Spinal cord (tissue), 10 donors: Measurements from ENCODE around the gene MRPL17. TPM values are rescaled to one million over a fixed set of nuclear protein-coding genes. Genes with fewer than 3 reads are reported as not detected.

ENCODE experiments used
- DNase-seq, 6 donors: peaks; one replicate each; pipeline versions ENCODE4 v3.0.0 to v3.0.0-alpha.2; 2013 to 2015; ENCODE audit warnings: low spot score in 6 of 6, low read depth in 4 of 6
- H3K27ac ChIP-seq: one replicate; pipeline ENCODE4 v1.5.1; 2013; ENCODE audit warnings: low read depth, low read length, control low read depth
- H3K27me3 ChIP-seq: one replicate; pipeline ENCODE4 v1.6.1; 2013; ENCODE audit warnings: low read length; ENCODE audit not compliant: control insufficient read depth, insufficient read depth
- H3K36me3 ChIP-seq: one replicate; pipeline ENCODE4 v1.6.1; 2013; ENCODE audit warnings: low read length; ENCODE audit not compliant: control insufficient read depth, insufficient read depth
- H3K4me1 ChIP-seq: one replicate; pipeline ENCODE4 v1.6.1; 2013; ENCODE audit warnings: low read length; ENCODE audit not compliant: control insufficient read depth, insufficient read depth
- H3K4me3 ChIP-seq: one replicate; pipeline ENCODE4 v1.5.1; 2013; ENCODE audit warnings: low read depth, low read length, control low read depth
- H3K9me3 ChIP-seq: one replicate; pipeline ENCODE4 v1.6.1; 2013; ENCODE audit warnings: low read length; ENCODE audit not compliant: control insufficient read depth, insufficient read depth
- WGBS: methylation state at CpG from one replicate; pipeline ENCODE4 v1.1.5; 2013; ENCODE audit warnings: missing lambda C conversion rate; ENCODE audit not compliant: insufficient coverage; 5-methylcytosine and 5-hydroxymethylcytosine counted together
- polyA plus RNA-seq, 2 donors: library from polyadenylated mRNA; unstranded; fragments of 120-200 nt; gene quantifications; one replicate each; pipeline ENCODE4 v1.2.1, GENCODE V29; 2013; ENCODE audit not compliant: insufficient read length in 2 of 2
- total RNA-seq, 2 donors: library from RNA; depleted of rRNA in 1 of 2; stranded (reverse); fragments of 120-200 nt in 1 of 2; fragments of >200 nt in 1 of 2; gene quantifications; one replicate each; pipeline versions ENCODE4 v1.2.3 to v1.2.4, GENCODE V29; 2013 to 2014
- donor health status: healthy.

Gene MRPL17
- total and polyA plus RNA-seq, 4 donors = 21.6 to 53.8 (median 46.8) TPM

GRCh38 chr11:6630632-6631291, 52.4 kb downstream of the MRPL17 start:
- no peak overlapping the region for H3K27ac ChIP-seq
- WGBS = 72% methylated on average over 28 of the region's 28 CpGs
- no peak for DNase-seq
- no peaks in the 10 kb centered on the region for H3K27me3 ChIP-seq
- no peaks in the 10 kb centered on the region for H3K9me3 ChIP-seq
- peaks cover 14% of the 10 kb centered on the region for H3K4me1 ChIP-seq
- no peak overlapping the region for H3K4me3 ChIP-seq
- H3K36me3 ChIP-seq = peaks cover 80% of the 10 kb centered on the region

Other genes starting within 250 kb of the MRPL17 start
- 1 to 10 TPM in 1 of 2 donors, under 1 TPM in 1; 0.89 to 2.8 TPM for gene HPX, start 242.4 kb downstream of the MRPL17 start, total RNA-seq
- 10 to 100 TPM in 1 of 2 donors, 1 to 10 TPM in 1; 6.0 to 11.0 TPM for gene HPX, start 242.4 kb downstream of the MRPL17 start, polyA plus RNA-seq
- gene TRIM3, start 209.4 kb downstream of the MRPL17 start, total RNA-seq = 10 to 100 TPM; 28.2 to 37.7 TPM
- 10 to 100 TPM; 52.6 to 67.7 TPM for gene TRIM3, start 209.4 kb downstream of the MRPL17 start, polyA plus RNA-seq
- 10 to 100 TPM; 30.5 to 46.2 TPM for gene ARFIP2, start 202.0 kb downstream of the MRPL17 start, total RNA-seq
- 10 to 100 TPM; 58.3 to 66.4 TPM for gene ARFIP2, start 202.0 kb downstream of the MRPL17 start, polyA plus RNA-seq
- gene TIMM10B, start 201.8 kb downstream of the MRPL17 start, total RNA-seq = 10 to 100 TPM; 34.5 to 34.8 TPM
- gene TIMM10B, start 201.8 kb downstream of the MRPL17 start, polyA plus RNA-seq = 10 to 100 TPM; 29.9 to 31.2 TPM
- gene DNHD1, start 186.1 kb downstream of the MRPL17 start, total RNA-seq = 10 to 100 TPM in 1 of 2 donors, 1 to 10 TPM in 1; 6.6 to 11.4 TPM
- gene DNHD1, start 186.1 kb downstream of the MRPL17 start, polyA plus RNA-seq = 10 to 100 TPM; 12.9 to 22.7 TPM
- gene RRP8, start 79.7 kb downstream of the MRPL17 start, total RNA-seq = 10 to 100 TPM; 11.6 to 24.5 TPM
- gene RRP8, start 79.7 kb downstream of the MRPL17 start, polyA plus RNA-seq = 10 to 100 TPM; 16.8 to 17.3 TPM
- gene ILK, start 79.6 kb downstream of the MRPL17 start, total RNA-seq = 100 to 1,000 TPM in 1 of 2 donors, 10 to 100 TPM in 1; 87.6 to 175 TPM
- 100 to 1,000 TPM; 111 to 134 TPM for gene ILK, start 79.6 kb downstream of the MRPL17 start, polyA plus RNA-seq
- gene TAF10, start 71.1 kb downstream of the MRPL17 start, total RNA-seq = 10 to 100 TPM; 14.0 to 88.8 TPM
- gene TAF10, start 71.1 kb downstream of the MRPL17 start, polyA plus RNA-seq = 100 to 1,000 TPM in 1 of 2 donors, 10 to 100 TPM in 1; 83.4 to 103 TPM
- gene TPP1, start 63.9 kb downstream of the MRPL17 start, total RNA-seq = 10 to 100 TPM; 31.1 to 40.3 TPM
- gene TPP1, start 63.9 kb downstream of the MRPL17 start, polyA plus RNA-seq = 10 to 100 TPM; 73.1 to 81.2 TPM
- gene DCHS1, start 27.5 kb downstream of the MRPL17 start, total RNA-seq = 10 to 100 TPM; 29.1 to 43.6 TPM
- 10 to 100 TPM; 38.8 to 42.8 TPM for gene DCHS1, start 27.5 kb downstream of the MRPL17 start, polyA plus RNA-seq
- under 1 TPM; 0.28 to 0.30 TPM for gene OR2AG2, start 88.6 kb upstream of the MRPL17 start, total RNA-seq
- under 1 TPM; 0.06 to 0.14 TPM for gene OR2AG2, start 88.6 kb upstream of the MRPL17 start, polyA plus RNA-seq
- not detected for gene OR2AG1, start 99.7 kb upstream of the MRPL17 start, total RNA-seq
- gene OR2AG1, start 99.7 kb upstream of the MRPL17 start, polyA plus RNA-seq = under 1 TPM in 1 of 2 donors, not detected in 1; 0.05 TPM
- gene OR6A2, start 116.3 kb upstream of the MRPL17 start, total RNA-seq = under 1 TPM; 0.11 to 0.89 TPM
- gene OR6A2, start 116.3 kb upstream of the MRPL17 start, polyA plus RNA-seq = not detected
- gene OR10A5, start 162.3 kb upstream of the MRPL17 start, total RNA-seq = not detected
- not detected for gene OR10A5, start 162.3 kb upstream of the MRPL17 start, polyA plus RNA-seq
- gene OR10A2, start 179.7 kb upstream of the MRPL17 start, total RNA-seq = not detected
- gene OR10A2, start 179.7 kb upstream of the MRPL17 start, polyA plus RNA-seq = under 1 TPM; 0.08 to 0.21 TPM
- not detected for gene OR10A4, start 193.3 kb upstream of the MRPL17 start, total RNA-seq
- gene OR10A4, start 193.3 kb upstream of the MRPL17 start, polyA plus RNA-seq = not detected
- under 1 TPM; 0.22 to 0.40 TPM for gene OR2D2, start 209.2 kb upstream of the MRPL17 start, total RNA-seq
- gene OR2D2, start 209.2 kb upstream of the MRPL17 start, polyA plus RNA-seq = not detected
- not detected for gene OR2D3, start 237.7 kb upstream of the MRPL17 start, total RNA-seq
- gene OR2D3, start 237.7 kb upstream of the MRPL17 start, polyA plus RNA-seq = not detected
- 1 to 10 TPM; 2.5 to 2.8 TPM for gene ZNF215, start 243.1 kb upstream of the MRPL17 start, total RNA-seq
- 1 to 10 TPM; 3.1 to 4.3 TPM for gene ZNF215, start 243.1 kb upstream of the MRPL17 start, polyA plus RNA-seq